ENCODE data around the gene UNC5B. TPM values are rescaled to one million over a fixed set of nuclear protein-coding genes. Genes with fewer than 3 reads are reported as not detected.
"Not testable (repeated sequence)": the region's sequence is repeated elsewhere in the genome, so short reads cannot be mapped to it uniquely, and the experiment has no call there.

The UNC5B gene
- total and polyA plus RNA-seq, 2 donors (not counting 1 experiment from before 2014, with no cell fraction given): 2.5 to 60.8 TPM

DNA sequence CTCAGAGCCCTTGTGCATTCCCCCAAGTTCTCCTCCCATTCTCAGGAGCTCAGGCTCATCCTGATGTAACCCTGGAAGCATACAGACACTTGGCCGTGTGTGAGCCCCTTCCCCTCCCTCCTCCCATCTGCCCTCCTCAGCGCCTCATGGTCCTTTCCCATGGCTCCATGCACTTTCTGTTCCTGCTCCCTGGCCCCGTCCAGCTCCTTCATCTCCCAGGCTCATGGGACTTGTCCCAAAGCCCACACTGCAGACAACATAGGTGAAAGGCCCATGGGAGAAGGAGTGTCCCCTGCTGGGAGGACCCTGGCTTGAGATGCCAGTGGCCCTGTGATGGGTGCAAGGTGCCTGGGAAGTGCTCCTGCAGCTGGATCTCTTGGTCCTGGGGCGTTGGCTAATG, 82.5 kb downstream of the UNC5B start:
- Histone ChIP-seq H2AFZ (ENCODE audit: low read length) (no peak overlapping the region), H3K27ac (ENCODE audit: insufficient read depth, low read length) (no peak overlapping the region), H3K4me2 (ENCODE audit: extremely low read depth, insufficient read depth, low read length) (no peak overlapping the region), H3K4me3 (replicated peaks in 1 of 4; ENCODE audit: control extremely low read depth in 1 of 4, insufficient read depth in 1 of 4, low read depth in 3 of 4, low read length in 4 of 4) (no peak overlapping the region), H3K9me3 (ENCODE audit: control insufficient read depth, insufficient read depth, low read depth, low read length) (no peaks in the 10 kb centered on the region), H4K20me1 (ENCODE audit: control insufficient read depth, extremely low read depth, insufficient read depth, low read length) (no peaks in the 10 kb centered on the region), H3K79me2 (ENCODE audit: control insufficient read depth, insufficient read depth, low read length) (no peaks in the 10 kb centered on the region), H3K27me3 (ENCODE audit: control insufficient read depth, insufficient read depth, low read length) (no peaks in the 10 kb centered on the region), H3K9ac (ENCODE audit: insufficient read depth, low read length) (no peak overlapping the region), H3K36me3 (ENCODE audit: control insufficient read depth, insufficient read depth, low read length) (no peaks in the 10 kb centered on the region), H3K4me1 (ENCODE audit: control insufficient read depth, extremely low read depth, insufficient read depth, low read length) (no peaks in the 10 kb centered on the region)
- TF ChIP-seq, protein P1, sequence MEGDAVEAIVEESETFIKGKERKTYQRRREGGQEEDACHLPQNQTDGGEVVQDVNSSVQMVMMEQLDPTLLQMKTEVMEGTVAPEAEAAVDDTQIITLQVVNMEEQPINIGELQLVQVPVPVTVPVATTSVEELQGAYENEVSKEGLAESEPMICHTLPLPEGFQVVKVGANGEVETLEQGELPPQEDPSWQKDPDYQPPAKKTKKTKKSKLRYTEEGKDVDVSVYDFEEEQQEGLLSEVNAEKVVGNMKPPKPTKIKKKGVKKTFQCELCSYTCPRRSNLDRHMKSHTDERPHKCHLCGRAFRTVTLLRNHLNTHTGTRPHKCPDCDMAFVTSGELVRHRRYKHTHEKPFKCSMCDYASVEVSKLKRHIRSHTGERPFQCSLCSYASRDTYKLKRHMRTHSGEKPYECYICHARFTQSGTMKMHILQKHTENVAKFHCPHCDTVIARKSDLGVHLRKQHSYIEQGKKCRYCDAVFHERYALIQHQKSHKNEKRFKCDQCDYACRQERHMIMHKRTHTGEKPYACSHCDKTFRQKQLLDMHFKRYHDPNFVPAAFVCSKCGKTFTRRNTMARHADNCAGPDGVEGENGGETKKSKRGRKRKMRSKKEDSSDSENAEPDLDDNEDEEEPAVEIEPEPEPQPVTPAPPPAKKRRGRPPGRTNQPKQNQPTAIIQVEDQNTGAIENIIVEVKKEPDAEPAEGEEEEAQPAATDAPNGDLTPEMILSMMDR (conservative IDR thresholded peaks at IDR 0.05 in 1 of 2, IDR thresholded peaks at IDR 0.05 in 1 of 2; ENCODE audit: low read depth in 1 of 2, low read length in 2 of 2): no peak
- TF ChIP-seq EZH2 (IDR thresholded peaks at IDR 0.05; ENCODE audit: low read length, missing control alignments): no peak
- no peak for DNase-seq (ENCODE audit: low read depth in 2 of 2)

DNA sequence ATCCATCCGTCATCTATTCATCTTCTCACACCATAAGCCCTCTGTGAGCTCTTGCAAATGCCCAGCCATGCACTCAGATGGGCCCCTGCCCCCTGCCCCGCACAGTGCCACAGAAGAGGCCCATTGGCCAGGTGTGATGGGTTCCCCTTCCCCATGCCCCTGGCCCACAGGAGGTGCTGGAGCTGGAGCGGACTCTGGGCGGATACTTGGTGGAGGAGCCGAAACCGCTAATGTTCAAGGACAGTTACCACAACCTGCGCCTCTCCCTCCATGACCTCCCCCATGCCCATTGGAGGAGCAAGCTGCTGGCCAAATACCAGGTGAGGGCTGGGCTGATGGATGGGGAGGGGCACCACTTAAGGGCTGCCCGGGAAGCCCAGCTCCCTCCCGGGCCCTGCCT, 83.3 kb downstream of the UNC5B start:
- Histone ChIP-seq H3K27ac (ENCODE audit: insufficient read depth, low read length) (no peak overlapping the region), H3K36me3 (ENCODE audit: control insufficient read depth, insufficient read depth, low read length) (no peaks in the 10 kb centered on the region), H3K4me1 (ENCODE audit: control insufficient read depth, extremely low read depth, insufficient read depth, low read length) (no peaks in the 10 kb centered on the region), H3K4me2 (ENCODE audit: extremely low read depth, insufficient read depth, low read length) (no peak overlapping the region), H3K79me2 (ENCODE audit: control insufficient read depth, insufficient read depth, low read length) (no peaks in the 10 kb centered on the region), H3K9ac (ENCODE audit: insufficient read depth, low read length) (no peak overlapping the region), H4K20me1 (ENCODE audit: control insufficient read depth, extremely low read depth, insufficient read depth, low read length) (no peaks in the 10 kb centered on the region), H3K4me3 (replicated peaks in 1 of 4; ENCODE audit: control extremely low read depth in 1 of 4, insufficient read depth in 1 of 4, low read depth in 3 of 4, low read length in 4 of 4) (no peak overlapping the region), H3K27me3 (ENCODE audit: control insufficient read depth, insufficient read depth, low read length) (no peaks in the 10 kb centered on the region), H3K9me3 (ENCODE audit: control insufficient read depth, insufficient read depth, low read depth, low read length) (no peaks in the 10 kb centered on the region), H2AFZ (ENCODE audit: low read length) (no peak overlapping the region)
- no peak for DNase-seq (ENCODE audit: low read depth in 2 of 2)
- TF ChIP-seq EZH2 (IDR thresholded peaks at IDR 0.05; ENCODE audit: low read length, missing control alignments): no peak
- TF ChIP-seq, protein P1 (conservative IDR thresholded peaks at IDR 0.05 in 1 of 2, IDR thresholded peaks at IDR 0.05 in 1 of 2; ENCODE audit: low read depth in 1 of 2, low read length in 2 of 2): no peak

DNA sequence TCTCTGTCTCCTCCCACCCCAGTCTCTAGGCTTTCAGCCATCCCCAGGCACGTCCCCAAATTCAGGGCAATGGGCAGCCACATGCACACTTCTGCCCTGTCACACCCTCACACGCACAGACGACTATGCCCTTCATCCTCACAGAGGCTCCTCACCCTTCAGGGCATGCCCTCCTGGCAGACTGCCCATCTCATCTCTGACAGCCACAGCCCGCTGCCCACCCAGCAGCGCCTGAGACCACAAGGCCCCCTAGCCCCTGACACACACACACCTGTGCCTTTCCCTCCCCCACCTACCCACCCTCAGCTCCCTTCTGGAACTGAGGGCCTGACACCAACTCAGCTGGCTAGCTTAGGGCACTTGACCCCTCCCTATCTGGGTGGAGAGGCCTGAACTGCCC, 83.7 kb downstream of the UNC5B start:
- H3K36me3 ChIP-seq (ENCODE audit: control insufficient read depth, insufficient read depth, low read length): no peaks in the 10 kb centered on the region
- no peak overlapping the region for H3K4me3 ChIP-seq (replicated peaks in 1 of 4; ENCODE audit: control extremely low read depth in 1 of 4, insufficient read depth in 1 of 4, low read depth in 3 of 4, low read length in 4 of 4)
- H3K9me3 ChIP-seq (ENCODE audit: control insufficient read depth, insufficient read depth, low read depth, low read length): no peaks in the 10 kb centered on the region

DNA sequence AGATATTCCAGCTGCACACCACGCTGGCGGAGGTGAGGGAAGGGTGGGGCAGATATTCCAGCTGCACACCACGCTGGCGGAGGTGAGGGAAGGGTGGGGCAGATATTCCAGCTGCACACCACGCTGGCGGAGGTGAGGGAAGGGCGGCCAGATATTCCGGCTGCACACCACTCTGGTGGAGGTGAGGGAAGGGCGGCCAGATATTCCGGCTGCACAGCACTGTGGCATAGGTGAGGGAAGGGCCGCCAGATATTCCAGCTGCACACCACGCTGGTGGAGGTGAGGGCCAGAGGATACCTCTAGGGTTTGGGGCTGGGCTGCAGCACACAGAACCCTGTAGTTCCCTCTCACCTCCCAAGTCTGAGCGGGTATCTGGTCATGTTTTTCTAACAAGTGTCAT, 84.4 kb downstream of the UNC5B start:
- H3K4me3 ChIP-seq (replicated peaks in 1 of 4; ENCODE audit: control extremely low read depth in 1 of 4, insufficient read depth in 1 of 4, low read depth in 3 of 4, low read length in 4 of 4); H3K9ac ChIP-seq (ENCODE audit: insufficient read depth, low read length); H2AFZ ChIP-seq (ENCODE audit: low read length); H3K4me2 ChIP-seq (ENCODE audit: extremely low read depth, insufficient read depth, low read length); H3K36me3 ChIP-seq (ENCODE audit: control insufficient read depth, insufficient read depth, low read length); DNase-seq (ENCODE audit: low read depth in 2 of 2); H3K79me2 ChIP-seq (ENCODE audit: control insufficient read depth, insufficient read depth, low read length); H3K4me1 ChIP-seq (ENCODE audit: control insufficient read depth, extremely low read depth, insufficient read depth, low read length); H3K27ac ChIP-seq (ENCODE audit: insufficient read depth, low read length); H4K20me1 ChIP-seq (ENCODE audit: control insufficient read depth, extremely low read depth, insufficient read depth, low read length); H3K9me3 ChIP-seq (ENCODE audit: control insufficient read depth, insufficient read depth, low read depth, low read length); H3K27me3 ChIP-seq (ENCODE audit: control insufficient read depth, insufficient read depth, low read length): not testable (repeated sequence)

More for the DNA sequence above, 83.7 kb downstream of the UNC5B start:
- TF ChIP-seq, protein P1 (conservative IDR thresholded peaks at IDR 0.05 in 1 of 2, IDR thresholded peaks at IDR 0.05 in 1 of 2; ENCODE audit: low read depth in 1 of 2, low read length in 2 of 2): no peak
- no peak for TF ChIP-seq EZH2 (IDR thresholded peaks at IDR 0.05; ENCODE audit: low read length, missing control alignments)
- no peak for DNase-seq (ENCODE audit: low read depth in 2 of 2)
- Histone ChIP-seq H2AFZ (ENCODE audit: low read length) (no peak overlapping the region), H3K27me3 (ENCODE audit: control insufficient read depth, insufficient read depth, low read length) (no peaks in the 10 kb centered on the region), H3K4me2 (ENCODE audit: extremely low read depth, insufficient read depth, low read length) (no peak overlapping the region), H3K27ac (ENCODE audit: insufficient read depth, low read length) (no peak overlapping the region), H3K4me1 (ENCODE audit: control insufficient read depth, extremely low read depth, insufficient read depth, low read length) (no peaks in the 10 kb centered on the region), H4K20me1 (ENCODE audit: control insufficient read depth, extremely low read depth, insufficient read depth, low read length) (no peaks in the 10 kb centered on the region), H3K9ac (ENCODE audit: insufficient read depth, low read length) (no peak overlapping the region), H3K79me2 (ENCODE audit: control insufficient read depth, insufficient read depth, low read length) (no peaks in the 10 kb centered on the region)

Data from fibroblast of lung (primary cell).